NB4 (cell line): ENCODE data around the gene SPINK4.

ENCODE experiments used
- CTCF ChIP-seq: IDR thresholded peaks from one replicate; pipeline ENCODE4 v1.5.1; 2012; ENCODE audit warnings: low read depth, low read length
- MYC ChIP-seq: IDR thresholded peaks from 2 replicates; pipeline ENCODE4 v1.6.1; 2011; ENCODE audit warnings: low read depth, low read length
- POLR2A ChIP-seq: IDR thresholded peaks from 2 replicates; pipeline ENCODE4 v1.6.1; 2011; ENCODE audit warnings: mild to moderate bottlenecking; ENCODE audit not compliant: insufficient read length; ENCODE audit errors: extremely low read depth

GRCh38 chr9:33236571-33236970 is 3.4 kb upstream of the SPINK4 start:
- TF ChIP-seq POLR2A (no peak), CTCF (no peak), MYC (no peak)
